Measurements from ENCODE around the gene NHLRC3. TPM values are rescaled to one million over a fixed set of nuclear protein-coding genes. Genes with fewer than 3 reads are reported as not detected.

NHLRC3 gene
- total RNA-seq, 1 experiment from 2014 or later = 10.6 TPM

- intact Hi-C loops (cut with micrococcal nuclease) = loop anchor here (1.0 to 2.0 kb wide), 3 partner anchors 214 to 625 kb away; no protein-coding TSS in a partner anchor
- TF ChIP-seq, protein P1, sequence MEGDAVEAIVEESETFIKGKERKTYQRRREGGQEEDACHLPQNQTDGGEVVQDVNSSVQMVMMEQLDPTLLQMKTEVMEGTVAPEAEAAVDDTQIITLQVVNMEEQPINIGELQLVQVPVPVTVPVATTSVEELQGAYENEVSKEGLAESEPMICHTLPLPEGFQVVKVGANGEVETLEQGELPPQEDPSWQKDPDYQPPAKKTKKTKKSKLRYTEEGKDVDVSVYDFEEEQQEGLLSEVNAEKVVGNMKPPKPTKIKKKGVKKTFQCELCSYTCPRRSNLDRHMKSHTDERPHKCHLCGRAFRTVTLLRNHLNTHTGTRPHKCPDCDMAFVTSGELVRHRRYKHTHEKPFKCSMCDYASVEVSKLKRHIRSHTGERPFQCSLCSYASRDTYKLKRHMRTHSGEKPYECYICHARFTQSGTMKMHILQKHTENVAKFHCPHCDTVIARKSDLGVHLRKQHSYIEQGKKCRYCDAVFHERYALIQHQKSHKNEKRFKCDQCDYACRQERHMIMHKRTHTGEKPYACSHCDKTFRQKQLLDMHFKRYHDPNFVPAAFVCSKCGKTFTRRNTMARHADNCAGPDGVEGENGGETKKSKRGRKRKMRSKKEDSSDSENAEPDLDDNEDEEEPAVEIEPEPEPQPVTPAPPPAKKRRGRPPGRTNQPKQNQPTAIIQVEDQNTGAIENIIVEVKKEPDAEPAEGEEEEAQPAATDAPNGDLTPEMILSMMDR (conservative IDR thresholded peaks at IDR 0.05; ENCODE audit: low read depth, low read length) = peak; percentile 61
- TF ChIP-seq EZH2 (IDR thresholded peaks at IDR 0.05; ENCODE audit: low read length, unreplicated experiment) = no peak
- TF ChIP-seq EZH2phosphoT487 (IDR thresholded peaks at IDR 0.05; ENCODE audit: borderline replicate concordance, low read length) = no peak
- POLR2A ChIA-PET (ENCODE audit: unreplicated experiment) = no interaction called here
- Histone ChIP-seq H3K9me2 (replicated peaks; ENCODE audit: low read length) (no peaks in the 10 kb centered on the region), H3K4me3 (ENCODE audit: low read length) (no peak overlapping the region), H3K36me3 (ENCODE audit: low read depth, low read length) (no peaks in the 10 kb centered on the region), H3K27me3 (ENCODE audit: low read length) (no peaks in the 10 kb centered on the region), H3K79me2 (ENCODE audit: low read length) (no peaks in the 10 kb centered on the region), H4K20me1 (ENCODE audit: low read length) (no peaks in the 10 kb centered on the region), H3F3A (ENCODE audit: low read length, unreplicated experiment) (no peaks in the 10 kb centered on the region), H3K9me3 (ENCODE audit: low read length) (no peaks in the 10 kb centered on the region), H3K4me1 (ENCODE audit: insufficient read depth, low read length) (no peaks in the 10 kb centered on the region), H2AFZ (ENCODE audit: low read length) (no peak overlapping the region), H3K9ac (ENCODE audit: low read length) (no peak overlapping the region), H3K4me2 (ENCODE audit: low read length) (no peak overlapping the region), H3K27ac (ENCODE audit: low read length) (no peak overlapping the region)
- BruUV-seq (replicated peaks) = no TSS peak
- CTCF ChIA-PET = interaction anchor here (0.5 to 1.2 kb wide), 9 partner anchors 33 to 565 kb away, joined by 3 to 5 read pairs (median 3); partner anchors contain the start of gene LHFPL6
- DNase-seq (peak; percentile 52), ATAC-seq (no peak)
Measured at GRCh38 chr13:39051157-39051556, 12.9 kb downstream of the NHLRC3 start.

GRCh38 chr13:39052944-39053343, 14.7 kb downstream of the NHLRC3 start:
- no peaks in the 10 kb centered on the region for H3K9me2 ChIP-seq (replicated peaks; ENCODE audit: low read length)
- H3K4me2 ChIP-seq (ENCODE audit: low read length) = no peak overlapping the region
- H3K27me3 ChIP-seq (ENCODE audit: low read length) = no peaks in the 10 kb centered on the region
- no peak overlapping the region for H2AFZ ChIP-seq (ENCODE audit: low read length)
- H3K27ac ChIP-seq (ENCODE audit: low read length) = no peak overlapping the region
- no TSS peak for BruUV-seq (replicated peaks)
- ATAC-seq (no peak), DNase-seq (no peak)
- H3K9ac ChIP-seq (ENCODE audit: low read length) = no peak overlapping the region
- CTCF ChIA-PET = no interaction called here
- no peaks in the 10 kb centered on the region for H3K36me3 ChIP-seq (ENCODE audit: low read depth, low read length)
- H3K79me2 ChIP-seq (ENCODE audit: low read length) = no peaks in the 10 kb centered on the region
- H3F3A ChIP-seq (ENCODE audit: low read length, unreplicated experiment) = no peaks in the 10 kb centered on the region
- no peaks in the 10 kb centered on the region for H3K4me1 ChIP-seq (ENCODE audit: insufficient read depth, low read length)
- no peaks in the 10 kb centered on the region for H4K20me1 ChIP-seq (ENCODE audit: low read length)
- TF ChIP-seq, protein P1 (conservative IDR thresholded peaks at IDR 0.05; ENCODE audit: low read depth, low read length) = no peak
- H3K4me3 ChIP-seq (ENCODE audit: low read length) = no peak overlapping the region
- H3K9me3 ChIP-seq (ENCODE audit: low read length) = no peaks in the 10 kb centered on the region
- POLR2A ChIA-PET (ENCODE audit: unreplicated experiment) = interaction anchor here (0.6 kb wide), 1 partner anchor 37 kb away, joined by 3 read pairs; no protein-coding TSS in a partner anchor
- intact Hi-C loops (cut with micrococcal nuclease) = no loop called here

GRCh38 chr13:39054112-39054511, 15.9 kb downstream of the NHLRC3 start:
- Histone ChIP-seq H3K27ac (ENCODE audit: low read length) (no peak overlapping the region), H3K36me3 (ENCODE audit: low read depth, low read length) (no peaks in the 10 kb centered on the region), H3K27me3 (ENCODE audit: low read length) (no peaks in the 10 kb centered on the region), H2AFZ (ENCODE audit: low read length) (no peak overlapping the region), H3K4me1 (ENCODE audit: insufficient read depth, low read length) (no peaks in the 10 kb centered on the region), H3K9me2 (replicated peaks; ENCODE audit: low read length) (no peaks in the 10 kb centered on the region), H3K79me2 (ENCODE audit: low read length) (no peaks in the 10 kb centered on the region), H3K4me2 (ENCODE audit: low read length) (no peak overlapping the region), H3F3A (ENCODE audit: low read length, unreplicated experiment) (no peaks in the 10 kb centered on the region), H4K20me1 (ENCODE audit: low read length) (no peaks in the 10 kb centered on the region), H3K4me3 (ENCODE audit: low read length) (no peak overlapping the region), H3K9me3 (ENCODE audit: low read length) (no peaks in the 10 kb centered on the region), H3K9ac (ENCODE audit: low read length) (no peak overlapping the region)
- intact Hi-C loops (cut with micrococcal nuclease) = no loop called here
- no TSS peak for BruUV-seq (replicated peaks)
- POLR2A ChIA-PET (ENCODE audit: unreplicated experiment) = no interaction called here
- ATAC-seq = no peak
- no peak for DNase-seq
- TF ChIP-seq EZH2phosphoT487 (IDR thresholded peaks at IDR 0.05; ENCODE audit: borderline replicate concordance, low read length) = no peak
- TF ChIP-seq, protein P1 (conservative IDR thresholded peaks at IDR 0.05; ENCODE audit: low read depth, low read length) = no peak
- TF ChIP-seq EZH2 (IDR thresholded peaks at IDR 0.05; ENCODE audit: low read length, unreplicated experiment) = no peak
- CTCF ChIA-PET = no interaction called here
